AG10803 (cell line): Measurements from ENCODE around the gene EEF1AKMT1.

Source experiments
- DNase-seq: peaks from one replicate; pipeline ENCODE4 v3.0.0; 2010; ENCODE audit warnings: low read depth
- H3K4me3 ChIP-seq: 2 replicates; pipeline ENCODE4 v1.5.1; 2011; ENCODE audit warnings: mild to moderate bottlenecking, low read length, control low read depth
- TF ChIP-seq, protein P1 (sequence below): conservative IDR thresholded peaks from 2 replicates; pipeline ENCODE4 v1.5.1; 2011; ENCODE audit warnings: mild to moderate bottlenecking, low read length, control low read depth, inconsistent platforms

The EEF1AKMT1 gene

DNA sequence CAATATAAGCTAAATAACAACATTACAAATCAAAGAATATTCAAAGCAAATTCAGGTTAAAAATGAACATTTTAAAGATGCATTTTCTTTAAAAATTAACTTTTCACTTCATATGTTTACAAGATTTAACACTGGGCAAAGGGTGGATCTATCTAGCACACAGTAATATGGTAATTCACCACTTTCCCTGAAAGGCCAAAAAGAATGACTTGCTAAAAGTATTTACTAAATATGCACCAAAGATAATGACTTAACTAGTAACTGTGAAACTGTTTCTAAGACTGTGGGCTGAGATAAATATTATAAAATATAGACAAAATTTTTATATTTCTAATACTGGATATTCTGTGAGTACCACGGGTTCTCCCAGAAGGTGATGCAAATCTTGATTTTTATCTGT, 4.5 kb upstream of the EEF1AKMT1 start:
- no peak for DNase-seq
- no peak overlapping the region for H3K4me3 ChIP-seq
- TF ChIP-seq, protein P1, sequence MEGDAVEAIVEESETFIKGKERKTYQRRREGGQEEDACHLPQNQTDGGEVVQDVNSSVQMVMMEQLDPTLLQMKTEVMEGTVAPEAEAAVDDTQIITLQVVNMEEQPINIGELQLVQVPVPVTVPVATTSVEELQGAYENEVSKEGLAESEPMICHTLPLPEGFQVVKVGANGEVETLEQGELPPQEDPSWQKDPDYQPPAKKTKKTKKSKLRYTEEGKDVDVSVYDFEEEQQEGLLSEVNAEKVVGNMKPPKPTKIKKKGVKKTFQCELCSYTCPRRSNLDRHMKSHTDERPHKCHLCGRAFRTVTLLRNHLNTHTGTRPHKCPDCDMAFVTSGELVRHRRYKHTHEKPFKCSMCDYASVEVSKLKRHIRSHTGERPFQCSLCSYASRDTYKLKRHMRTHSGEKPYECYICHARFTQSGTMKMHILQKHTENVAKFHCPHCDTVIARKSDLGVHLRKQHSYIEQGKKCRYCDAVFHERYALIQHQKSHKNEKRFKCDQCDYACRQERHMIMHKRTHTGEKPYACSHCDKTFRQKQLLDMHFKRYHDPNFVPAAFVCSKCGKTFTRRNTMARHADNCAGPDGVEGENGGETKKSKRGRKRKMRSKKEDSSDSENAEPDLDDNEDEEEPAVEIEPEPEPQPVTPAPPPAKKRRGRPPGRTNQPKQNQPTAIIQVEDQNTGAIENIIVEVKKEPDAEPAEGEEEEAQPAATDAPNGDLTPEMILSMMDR, result no peak

DNA sequence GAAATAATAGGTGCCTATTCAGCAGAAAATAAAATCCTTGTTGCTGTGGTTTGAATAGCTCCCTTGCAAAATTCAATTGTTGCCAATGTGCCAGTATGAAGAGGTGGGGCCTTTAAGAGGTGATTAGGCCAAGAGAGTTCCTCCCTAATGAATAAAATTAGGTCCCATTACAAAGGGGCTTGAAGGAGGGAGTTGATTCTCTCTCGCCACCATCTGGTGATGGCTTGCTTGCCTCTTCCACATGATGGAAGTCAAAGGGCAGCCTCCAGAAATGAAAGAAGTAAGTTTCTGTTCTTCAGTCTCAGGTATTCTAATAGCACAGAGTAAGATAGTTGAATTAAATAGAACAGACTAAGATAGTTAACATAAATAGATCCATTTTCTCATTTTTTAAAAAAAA, 3.0 kb upstream of the EEF1AKMT1 start:
- DNase-seq, result no peak
- TF ChIP-seq, protein P1, result no peak
- H3K4me3 ChIP-seq, result no peak overlapping the region

DNA sequence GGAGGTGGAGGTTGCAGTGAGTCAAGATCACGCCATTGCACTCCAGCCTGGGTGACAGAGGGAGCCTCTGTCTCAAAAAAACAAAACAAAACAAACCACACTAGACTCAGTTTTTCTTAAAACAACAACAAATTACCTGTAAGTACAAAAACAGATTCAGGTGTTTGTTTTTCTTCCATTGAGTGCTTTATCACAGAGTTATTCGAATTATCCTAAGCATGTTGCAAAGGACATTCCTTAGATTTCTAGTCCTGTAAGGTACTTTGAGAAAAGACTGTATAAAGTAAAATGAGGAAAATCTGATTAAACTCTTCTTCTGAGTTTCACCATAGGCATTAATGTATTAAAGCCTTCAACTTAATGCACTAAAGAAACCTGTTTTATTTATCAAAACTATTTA, 2.2 kb upstream of the EEF1AKMT1 start:
- H3K4me3 ChIP-seq, result no peak overlapping the region
- no peak for DNase-seq
- TF ChIP-seq, protein P1, result no peak

DNA sequence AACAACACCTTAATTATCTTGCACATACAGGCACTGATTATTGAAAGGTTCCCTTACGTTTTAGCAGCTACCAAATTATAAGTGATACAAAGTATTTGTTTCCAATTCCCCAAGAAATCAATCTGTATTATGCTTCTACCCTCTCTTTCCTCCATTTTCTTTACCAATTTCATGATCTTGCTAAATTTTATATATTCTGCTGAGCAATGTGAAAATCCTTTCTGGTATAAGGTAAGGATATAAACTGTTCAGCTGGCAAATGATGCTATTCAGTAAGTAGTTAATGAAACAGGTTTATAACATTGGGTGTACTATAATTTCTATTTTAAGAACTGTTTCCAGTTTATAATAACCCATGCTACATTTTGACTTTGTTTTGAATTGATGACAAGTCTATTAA, 985 bp upstream of the EEF1AKMT1 start:
- TF ChIP-seq, protein P1, result no peak
- H3K4me3 ChIP-seq, result no peak overlapping the region
- no peak for DNase-seq

DNA sequence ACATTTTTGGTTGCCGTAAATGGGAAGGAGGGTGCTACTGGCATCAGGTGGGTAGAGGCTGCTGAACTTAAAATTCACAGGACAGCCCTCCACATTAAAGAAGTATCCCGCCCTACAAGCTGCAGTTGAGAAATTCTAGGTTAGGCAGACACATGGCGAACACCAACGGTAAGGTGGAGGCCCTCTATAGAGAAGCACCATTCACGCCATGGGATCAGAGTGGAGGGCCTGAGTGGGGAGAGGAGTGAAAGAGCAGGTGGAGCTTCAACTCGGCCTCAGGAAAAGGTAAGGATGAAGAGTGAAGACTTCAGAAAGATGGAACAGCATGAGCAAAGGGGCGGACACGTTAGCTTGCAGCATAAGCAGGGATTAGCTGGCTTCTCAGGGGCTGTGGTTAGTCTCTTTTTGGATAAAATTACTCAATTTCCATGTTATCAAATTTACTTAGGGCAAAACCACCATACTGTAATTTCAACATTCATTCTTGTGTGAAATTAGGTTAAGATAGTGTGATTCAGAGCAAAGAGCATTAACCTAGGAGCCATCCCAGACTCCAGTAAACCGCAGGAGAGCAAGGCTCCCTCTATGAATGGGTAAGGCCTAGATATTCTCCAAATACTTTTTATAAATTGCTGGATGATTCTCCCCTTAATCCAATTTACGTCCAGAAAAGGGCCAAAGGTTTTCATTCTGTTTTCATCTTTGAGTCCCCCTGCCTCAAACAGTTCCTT, 1.2 kb downstream of the EEF1AKMT1 start:
- DNase-seq, result peak; percentile 9
- peak overlapping the region; percentile 74 for H3K4me3 ChIP-seq
- TF ChIP-seq, protein P1, result no peak

DNA sequence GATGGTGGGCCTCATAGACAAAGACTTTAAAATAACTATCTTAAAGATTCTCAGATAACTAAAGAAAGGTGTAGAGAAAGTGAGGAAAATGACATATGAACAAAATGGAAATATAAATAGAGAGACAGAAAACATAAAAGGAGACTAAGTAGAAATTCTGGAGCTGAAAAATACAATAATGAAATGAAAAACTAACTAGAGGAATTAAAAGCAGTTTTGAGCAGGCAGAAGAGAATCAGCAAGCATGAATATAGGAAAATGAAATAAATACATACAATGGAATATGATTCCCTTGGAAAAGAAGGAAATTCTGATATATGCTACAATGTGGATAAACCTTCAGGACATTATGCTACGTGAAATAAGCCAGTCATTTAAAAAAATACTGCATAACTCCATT, 3.9 kb downstream of the EEF1AKMT1 start:
- TF ChIP-seq, protein P1, result no peak
- no peak for DNase-seq

DNA sequence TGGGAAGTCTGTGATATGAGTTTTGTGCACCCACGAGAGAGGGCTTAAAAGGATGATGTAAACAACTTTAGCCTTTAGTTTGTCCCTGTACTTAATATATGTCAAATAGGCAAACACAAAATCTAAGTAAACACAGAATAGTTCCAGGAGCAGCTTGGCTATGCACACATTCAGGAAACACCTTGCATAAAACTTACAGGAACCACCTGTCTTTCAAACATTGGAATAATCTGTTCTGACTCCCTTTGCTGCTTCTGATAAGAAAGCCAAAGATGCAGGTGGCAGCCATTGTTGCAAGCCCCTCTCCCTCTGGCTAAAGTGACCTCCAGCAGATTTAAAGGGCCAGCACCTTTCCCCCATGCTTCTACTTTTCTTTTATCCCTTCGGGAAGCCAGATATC, 4.7 kb downstream of the EEF1AKMT1 start:
- no peak for DNase-seq
- no peak overlapping the region for H3K4me3 ChIP-seq
- TF ChIP-seq, protein P1, result no peak

More for the DNA sequence above, 3.9 kb downstream of the EEF1AKMT1 start:
- H3K4me3 ChIP-seq, result no peak overlapping the region
